K562 (cell line): ENCODE measurements around the gene FDPS. TPM values are rescaled to one million over a fixed set of nuclear protein-coding genes. Genes with fewer than 3 reads are reported as not detected.
A peak's percentile ranks its signal among the peaks of the same experiment; 100 is the strongest.
"Not testable (repeated sequence)": the region's sequence is repeated elsewhere in the genome, so short reads cannot be mapped to it uniquely, and the experiment has no call there.

ENCODE experiments used
- ATAC-seq: fragments of 200-7000 bp; cut with Tn5 transposase; 3 replicates; pipeline ENCODE4 v1.9.1; 2020; ENCODE audit warnings: moderate library complexity
- BruUV-seq: library from RNA; stranded (reverse); fragments of 400-500 nt; replicated peaks from 2 replicates; lab custom pipeline; 2021; lab: Mats Ljungman, UMichigan
- CTCF ChIA-PET: fragments of 300-600 bp; formaldehyde crosslinking; extraction: SDS; loops from one replicate; lab custom pipeline; 2021; ENCODE audit warnings: low intra/inter-chr PET ratio; lab: Yijun Ruan, JAX
- POLR2A ChIA-PET: fragments of 300-600, 350-650 bp; sonication (Branson Sonifier 250); formaldehyde crosslinking; extraction: SDS; loops from one replicate; lab custom pipeline; 2021; ENCODE audit warnings: antibody characterized with exemption, inconsistent platforms; lab: Yijun Ruan, JAX
- DNase-seq, 4 experiments: peaks; one replicate each; pipeline versions ENCODE4 v3.0.0 to v3.0.0-alpha.2; 2011 to 2018; ENCODE audit warnings: low spot score in 3 of 4, mixed read lengths in 3 of 4; ENCODE audit errors: extremely low read depth in 1 of 4
- FAIRE-seq: peaks from 2 replicates; lab custom pipeline; 2011; peaks lifted over from hg19 to GRCh38; lab: Jason Lieb, UNC
- H2AFZ ChIP-seq: 2 replicates; pipeline ENCODE4 v1.6.0; 2011; ENCODE audit warnings: low read depth, low read length, control low read depth, inconsistent platforms
- H3K27ac ChIP-seq: fragments of 200-600 bp; 3 replicates; pipeline ENCODE4 v1.8.0; 2011; ENCODE audit warnings: low read depth, mild to moderate bottlenecking, control low read depth, inconsistent platforms, low read length, moderate library complexity, mixed read lengths; ENCODE audit errors: extremely low read depth
- H3K27me3 ChIP-seq, 2 experiments: fragments of 300-600 bp in 1 of 2; 2 replicates in 1 of 2; 3 replicates in 1 of 2; pipeline versions ENCODE4 v1.6.0 to v1.8.0; 2011; ENCODE audit warnings: inconsistent platforms in 2 of 2, low read length in 2 of 2, mild to moderate bottlenecking in 1 of 2, mixed read lengths in 1 of 2, moderate library complexity in 1 of 2; ENCODE audit not compliant: control insufficient read depth in 2 of 2, insufficient read depth in 2 of 2
- H3K36me3 ChIP-seq: fragments of 300-600 bp; 3 replicates; pipeline ENCODE4 v1.8.0; 2011; ENCODE audit warnings: mild to moderate bottlenecking, low read length, inconsistent platforms; ENCODE audit not compliant: control insufficient read depth, insufficient read depth
- H3K4me1 ChIP-seq, 2 experiments: fragments of 200-600 bp in 1 of 2; replicated peaks in 1 of 2; 2 replicates in 1 of 2; 3 replicates in 1 of 2; pipeline versions ENCODE4 v1.5.1 to v1.8.0; 2011; ENCODE audit warnings: inconsistent platforms in 2 of 2, low read length in 2 of 2, mild to moderate bottlenecking in 1 of 2, mixed read lengths in 1 of 2, moderate library complexity in 1 of 2; ENCODE audit not compliant: control insufficient read depth in 2 of 2, insufficient read depth in 2 of 2
- H3K4me2 ChIP-seq: 2 replicates; pipeline ENCODE4 v1.6.1; 2011; ENCODE audit warnings: low read length, control low read depth, inconsistent platforms, mixed read lengths; ENCODE audit not compliant: insufficient read depth
- H3K4me3 ChIP-seq: fragments of 200-600 bp; sonication (generic), shearing (Covaris generic); 2 replicates; pipeline ENCODE4 v1.5.1; 2016; ENCODE audit warnings: control low read depth, inconsistent platforms
- H3K79me2 ChIP-seq: fragments of 200-600 bp; 3 replicates; pipeline ENCODE4 v1.8.0; 2011; ENCODE audit warnings: low read length, inconsistent platforms; ENCODE audit not compliant: control insufficient read depth, insufficient read depth
- H3K9ac ChIP-seq, 2 experiments: 2 replicates each; pipeline versions ENCODE4 v1.6.0 to v1.6.1; 2011; ENCODE audit warnings: low read depth in 2 of 2, low read length in 2 of 2, control low read depth in 1 of 2, inconsistent platforms in 1 of 2, mild to moderate bottlenecking in 1 of 2, mixed read lengths in 1 of 2; ENCODE audit not compliant: insufficient read depth in 1 of 2
- H3K9me1 ChIP-seq: one replicate; pipeline ENCODE4 v1.6.0; 2011; ENCODE audit warnings: inconsistent platforms, mild to moderate bottlenecking, low read length, moderate library complexity; ENCODE audit not compliant: control insufficient read depth, insufficient read depth
- H3K9me3 ChIP-seq: replicated peaks from 2 replicates; pipeline ENCODE4 v1.5.1; 2011; ENCODE audit warnings: low read depth, low read length, inconsistent platforms; ENCODE audit not compliant: control insufficient read depth, insufficient read depth
- H4K20me1 ChIP-seq: replicated peaks from 2 replicates; pipeline ENCODE4 v1.6.1; 2011; ENCODE audit warnings: low read length, inconsistent platforms, mixed read lengths; ENCODE audit not compliant: control insufficient read depth, insufficient read depth
- ATF3 ChIP-seq, 2 experiments: fragments of 450-650 bp in 1 of 2; sonication (generic) in 1 of 2; formaldehyde crosslinking in 1 of 2; IDR thresholded peaks in 1 of 2; conservative IDR thresholded peaks in 1 of 2; 2 replicates each; pipeline versions ENCODE4 v1.6.1 to v1.8.1; 2016 to 2023; ENCODE audit warnings: mild to moderate bottlenecking in 2 of 2, moderate library complexity in 2 of 2, inconsistent platforms in 1 of 2, missing genetic modification reagents in 1 of 2
- CEBPB ChIP-seq: fragments of 450-650 bp; IDR thresholded peaks from 2 replicates; pipeline ENCODE4 v1.6.1; 2016; ENCODE audit warnings: missing genetic modification characterization, missing compliant biosample characterization
- CEBPG ChIP-seq, 3 experiments: fragments of 200-800 bp in 1 of 3; sonication (Bioruptor generic) in 1 of 3; sonication (generic) in 1 of 3; formaldehyde crosslinking in 1 of 3; IDR thresholded peaks in 2 of 3; conservative IDR thresholded peaks in 1 of 3; 2 replicates each; pipeline versions ENCODE4 v1.6.1 to v1.8.0; 2016 to 2022; ENCODE audit warnings: missing compliant biosample characterization in 2 of 3, missing genetic modification characterization in 2 of 3, mild to moderate bottlenecking in 1 of 3, missing genetic modification reagents in 1 of 3
- IRF9 ChIP-seq: fragments of 450-650 bp; IDR thresholded peaks from 2 replicates; pipeline ENCODE4 v1.6.1; 2016; ENCODE audit warnings: missing biosample characterization, missing genetic modification characterization
- WGBS: fragments of 100-300 bp; shearing (Covaris generic); methylation state at CpG from one replicate; pipeline ENCODE4 v1.1.6; 2016; ENCODE audit warnings: low coverage, mixed read lengths; ENCODE audit not compliant: insufficient coverage; ENCODE audit errors: missing lambda C conversion rate; 5-methylcytosine and 5-hydroxymethylcytosine counted together
- in situ Hi-C: fragments of 300-500 bp; cut with MboI; formaldehyde crosslinking; loops from 4 replicates; pipeline ENCODE4 v1.15.0; 2018; ENCODE audit warnings: inconsistent platforms, mixed read lengths
- intact Hi-C: fragments of 100-400 bp; cut with micrococcal nuclease; formaldehyde crosslinking; loops from 2 replicates; pipeline ENCODE4 v1.14.2; 2022
- polyA plus RNA-seq, 8 experiments: library from polyadenylated mRNA; depleted of rRNA in 4 of 8; stranded (reverse) in 5 of 8; unstranded in 3 of 8; fragments of >200 nt; fragmentation: Nextera tagmentation in 2 of 8; fragmentation: Illumina TruSeq in 1 of 8; extraction: Ambion mirVana in 2 of 8; extraction: Trizol in 1 of 8; gene quantifications; 2 replicates each; pipeline versions ENCODE4 v1.2.1 to v1.2.3, GENCODE V29; 2011 to 2014; ENCODE audit warnings: inconsistent platforms in 1 of 8, missing spikeins in 1 of 8
- total RNA-seq, 7 experiments: library from RNA; depleted of rRNA in 6 of 7; stranded (reverse); fragments of >200 nt in 6 of 7; fragmentation: Illumina TruSeq in 2 of 7; extraction: Trizol in 2 of 7; gene quantifications; 2 replicates each; pipeline versions ENCODE4 v1.2.1 to v1.2.3, GENCODE V29; 2011 to 2021; ENCODE audit warnings: low replicate concordance in 1 of 7

Gene FDPS
- total and polyA plus RNA-seq, 9 of the 15 experiments (the other 6 are each of a cell fraction or from before 2014, with no cell fraction given): 247 to 884 (median 360) TPM

- BruUV-seq; H4K20me1 ChIP-seq; H3K4me2 ChIP-seq; FAIRE-seq; in situ Hi-C loops; H3K9ac ChIP-seq; H3K4me3 ChIP-seq; CTCF ChIA-PET; H3K9me1 ChIP-seq; H3K27ac ChIP-seq; H2AFZ ChIP-seq; H3K27me3 ChIP-seq; DNase-seq; H3K9me3 ChIP-seq; ATAC-seq; TF ChIP-seq CEBPG (CRISPR knock-in tag; IDR thresholded peaks at IDR 0.05); ATF3 (CRISPR knock-in tag; conservative IDR thresholded peaks at IDR 0.05): not testable (repeated sequence)
- Histone ChIP-seq H3K36me3 (peaks cover 53% of the 10 kb centered on the region), H3K79me2 (peaks cover 19% of the 10 kb centered on the region), H3K4me1 (peaks cover 9 to 30% of the 10 kb centered on the region in 2 experiments; a peak in 4 of 5 replicates)
- TF ChIP-seq CEBPB (tag) (peak; percentile 72), CEBPG (tag; conservative IDR thresholded peaks at IDR 0.05 in 1 of 2, IDR thresholded peaks at IDR 0.05 in 1 of 2) (peak; percentile 43 to 88; a peak in 3 of 4 replicates), IRF9 (tag) (peak; percentile 48; the same call in 1 of the 2 replicates), ATF3 (IDR thresholded peaks at IDR 0.05) (peak; percentile 55; the same call in 1 of the 2 replicates)
- intact Hi-C loops: loop anchor here (10.0 kb wide), 1 partner anchor 266 kb away; no protein-coding TSS in a partner anchor
- WGBS: 90% methylated on average over 7 of the region's 7 CpGs
- POLR2A ChIA-PET: interaction anchor here (1.0 to 3.0 kb wide), 3 partner anchors 9 to 14 kb away, joined by 3 to 10 read pairs (median 3); no protein-coding TSS in a partner anchor
Observed at GRCh38 chr1:155328856-155329255, 20.2 kb downstream of the FDPS start.
